ENCODE measurements around the gene TMEFF2.

- TF ChIP-seq CTCF (IDR thresholded peaks at IDR 0.05 in 8 of 11, conservative IDR thresholded peaks at IDR 0.05 in 3 of 11) (no peak), POLR2A (IDR thresholded peaks at IDR 0.05) (no peak), POLR2AphosphoS5 (IDR thresholded peaks at IDR 0.05) (no peak)
Measured at GRCh38 chr2:192230889-192231453, 36.2 kb upstream of the TMEFF2 start.

Measured in spleen (tissue), 7 donors.